Measurements from ENCODE around the gene UGP2. TPM values are rescaled to one million over a fixed set of nuclear protein-coding genes. Genes with fewer than 3 reads are reported as not detected.

UGP2 gene
- total and polyA plus RNA-seq, 2 of the 8 experiments (the other 6 are each of a cell fraction or from before 2014, with no cell fraction given): 278 to 956 TPM

DNA sequence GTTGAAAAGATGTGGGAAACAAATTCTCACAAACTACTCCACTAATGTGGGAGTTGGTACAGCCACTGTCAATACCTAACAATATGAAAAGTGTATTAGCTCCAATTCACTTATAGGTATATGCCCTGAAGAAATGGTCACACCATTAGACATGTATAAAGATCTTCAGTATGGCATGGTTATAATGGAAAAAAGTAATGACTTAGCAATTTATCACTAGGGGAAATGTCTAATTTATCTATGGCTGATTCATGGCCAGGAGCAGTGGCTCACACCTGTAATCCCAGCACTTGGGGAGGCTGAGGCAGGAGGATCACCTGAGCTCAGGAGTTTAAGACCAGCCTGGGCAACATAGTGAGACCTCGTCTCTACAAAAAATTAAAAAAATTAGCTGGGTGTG is 52.5 kb downstream of the UGP2 start:
- no peaks in the 10 kb centered on the region for H3K9me3 ChIP-seq (ENCODE audit: insufficient read depth in 2 of 2, low read depth in 1 of 2, low read length in 1 of 2)
- CTCF ChIA-PET (ENCODE audit: partially characterized antibody): no interaction called here
- POLR2A ChIA-PET (ENCODE audit: partially characterized antibody): interaction anchor here (1.4 to 2.2 kb wide), 2 partner anchors 11 to 50 kb away, joined by 3 to 8 read pairs; no protein-coding TSS in a partner anchor

More for the DNA sequence above, 52.5 kb downstream of the UGP2 start:
- H3K27me3 ChIP-seq (replicated peaks in 1 of 4; ENCODE audit: control insufficient read depth in 3 of 4, extremely low read depth in 1 of 4, insufficient read depth in 3 of 4, low read length in 3 of 4): no peaks in the 10 kb centered on the region
- no peak overlapping the region for H2BK120ac ChIP-seq (replicated peaks; ENCODE audit: low read depth, low read length)
- 87% methylated on average over 1 of the region's 1 CpG; no CpG with 5 or more reads in 1 of the 2 experiments for WGBS, 2 experiments (ENCODE audit: extremely low coverage in 1 of 2, insufficient coverage in 1 of 2, insufficient read length in 1 of 2, insufficient replicate concordance in 2 of 2, low coverage in 1 of 2, low lambda C conversion rate in 2 of 2, missing lambda C conversion rate in 1 of 2)
- H3K56ac ChIP-seq (replicated peaks; ENCODE audit: insufficient read length, low read depth, low read length): no peak overlapping the region
- no peak overlapping the region for H4K8ac ChIP-seq (ENCODE audit: extremely low read depth, insufficient read depth, low read length)
- no peak overlapping the region for H2BK20ac ChIP-seq (ENCODE audit: low read length)
- no peak overlapping the region for H3K4me3 ChIP-seq (ENCODE audit: extremely low read depth in 1 of 4, insufficient read depth in 2 of 4, low read depth in 3 of 4, low read length in 4 of 4)
- DNase-seq (ENCODE audit: low read depth in 1 of 2, low spot score in 2 of 2): no peak
- no peak overlapping the region for H4K91ac ChIP-seq (replicated peaks; ENCODE audit: insufficient read length, low read length)
- no peak overlapping the region for H4K5ac ChIP-seq (ENCODE audit: insufficient read length, low read depth, low read length)
- no peak overlapping the region for H3K14ac ChIP-seq (ENCODE audit: insufficient read length)
- H3K18ac ChIP-seq (ENCODE audit: extremely low read depth, low read length): no peak overlapping the region
- no peak for TF ChIP-seq CTCF (IDR thresholded peaks at IDR 0.05; ENCODE audit: control extremely low read depth in 1 of 3, insufficient read depth in 1 of 3, low read depth in 1 of 3, low read length in 3 of 3)
- TF ChIP-seq POLR2A (IDR thresholded peaks at IDR 0.05; ENCODE audit: control extremely low read depth in 1 of 2, low read depth in 2 of 2, low read length in 2 of 2): peak in 1 of 2 experiments; percentile 36; a peak in 2 of 3 replicates
- H3K4ac ChIP-seq (replicated peaks; ENCODE audit: insufficient read length, low read depth, low read length): no peak overlapping the region
- no peaks in the 10 kb centered on the region for H3K79me1 ChIP-seq (ENCODE audit: low read depth, low read length)
- H3K4me2 ChIP-seq (ENCODE audit: insufficient read depth in 1 of 2, low read depth in 2 of 2, low read length in 2 of 2): no peak overlapping the region
- no peak overlapping the region for H2BK15ac ChIP-seq (ENCODE audit: low read length)
- no peak overlapping the region for H2BK5ac ChIP-seq (ENCODE audit: low read depth, low read length)
- H3K9ac ChIP-seq (replicated peaks in 1 of 4; ENCODE audit: extremely low read depth in 1 of 4, low read depth in 3 of 4, low read length in 3 of 4): no peak overlapping the region
- H2BK12ac ChIP-seq (ENCODE audit: low read depth, low read length): no peak overlapping the region
- peaks cover 4 to 69% (median 32%) of the 10 kb centered on the region in 4 experiments for H3K36me3 ChIP-seq (ENCODE audit: control insufficient read depth in 2 of 4, insufficient read depth in 4 of 4, low read length in 3 of 4)
- no peaks in the 10 kb centered on the region for H4K20me1 ChIP-seq (replicated peaks in 1 of 2; ENCODE audit: control insufficient read depth in 1 of 2, insufficient read depth in 2 of 2, low read length in 2 of 2)
- H3K79me2 ChIP-seq (ENCODE audit: control insufficient read depth in 1 of 2, insufficient read depth in 2 of 2, low read length in 2 of 2): no peaks in the 10 kb centered on the region
- no peak overlapping the region for H3K23ac ChIP-seq (ENCODE audit: insufficient read length)
- H2AK5ac ChIP-seq (ENCODE audit: low read depth, low read length): no peak overlapping the region
- H3K23me2 ChIP-seq (ENCODE audit: low read depth, low read length): no peaks in the 10 kb centered on the region
- no peak overlapping the region for H2AFZ ChIP-seq (ENCODE audit: low read length)
- no peak for FAIRE-seq
- no peak overlapping the region for H3K27ac ChIP-seq (ENCODE audit: low read depth, low read length)
- H3K4me1 ChIP-seq (replicated peaks in 1 of 4; ENCODE audit: control insufficient read depth in 3 of 4, insufficient read depth in 4 of 4, low read length in 3 of 4): no peaks in the 10 kb centered on the region

Measured in H1 (cell line).